Upper lobe of left lung (tissue), 4 donors: ENCODE results near the gene ZNF850.

Source experiments
- CTCF ChIP-seq, 6 experiments: fragments of 450-650 bp in 4 of 6; fragments of 200-600 bp in 2 of 6; sonication (generic) in 2 of 6; IDR thresholded peaks; one replicate each; pipeline ENCODE4 v1.5.1; 2016 to 2019; ENCODE audit warnings: antibody characterized with exemption in 6 of 6
- EP300 ChIP-seq, 4 donors: sonication (generic); formaldehyde crosslinking; IDR thresholded peaks; one replicate each; pipeline ENCODE4 v1.5.1; 2017; ENCODE audit warnings: antibody characterized with exemption in 4 of 4, control low read depth in 2 of 4
- POLR2A ChIP-seq, 4 donors: fragments of 450-650 bp; IDR thresholded peaks; one replicate each; pipeline ENCODE4 v1.5.1; 2016 to 2017; ENCODE audit warnings: antibody characterized with exemption in 4 of 4, mild to moderate bottlenecking in 2 of 4
- POLR2AphosphoS5 ChIP-seq, 2 donors: sonication (generic); formaldehyde crosslinking; IDR thresholded peaks; one replicate each; pipeline ENCODE4 v1.5.1; 2017; ENCODE audit warnings: antibody characterized with exemption in 2 of 2

- TF ChIP-seq CTCF (IDR thresholded peaks at IDR 0.05) (peak in 2 of 6 experiments; percentile 25 to 26), POLR2A (IDR thresholded peaks at IDR 0.05) (peak in 2 of 4 donors; percentile 7 to 84), POLR2AphosphoS5 (IDR thresholded peaks at IDR 0.05) (peak; percentile 77 to 96), EP300 (IDR thresholded peaks at IDR 0.05) (no peak)
Measured at GRCh38 chr19:36687214-36688056, 85.2 kb downstream of the ZNF850 start, which contains the start of gene ZNF567.
